ENCODE results near the gene PEAK1.

PEAK1 gene

GRCh38 chr15:77367631-77368030 is 52.3 kb downstream of the PEAK1 start:
- DNase-seq (ENCODE audit: low read depth) = no peak
- no peak overlapping the region for H3K4me3 ChIP-seq (replicated peaks; ENCODE audit: low read depth, low read length)
- no peak for TF ChIP-seq CTCF (IDR thresholded peaks at IDR 0.05; ENCODE audit: low read length, missing control alignments)

GRCh38 chr15:77361456-77361855 is 58.4 kb downstream of the PEAK1 start:
- TF ChIP-seq CTCF (IDR thresholded peaks at IDR 0.05; ENCODE audit: low read length, missing control alignments) = no peak
- no peak for DNase-seq (ENCODE audit: low read depth)
- no peak overlapping the region for H3K4me3 ChIP-seq (replicated peaks; ENCODE audit: low read depth, low read length)

GRCh38 chr15:77358545-77359240 is 61.2 kb downstream of the PEAK1 start:
- peak; percentile 35 for DNase-seq (ENCODE audit: low read depth)
- H3K4me3 ChIP-seq (replicated peaks; ENCODE audit: low read depth, low read length) = no peak overlapping the region
- TF ChIP-seq CTCF (IDR thresholded peaks at IDR 0.05; ENCODE audit: low read length, missing control alignments) = no peak

- TF ChIP-seq CTCF (IDR thresholded peaks at IDR 0.05; ENCODE audit: low read length, missing control alignments) = no peak
- H3K4me3 ChIP-seq (replicated peaks; ENCODE audit: low read depth, low read length) = no peak overlapping the region
- DNase-seq (ENCODE audit: low read depth) = no peak
Measured at GRCh38 chr15:77356305-77356704, 63.6 kb downstream of the PEAK1 start.

GRCh38 chr15:77355321-77355720 is 64.6 kb downstream of the PEAK1 start:
- DNase-seq (ENCODE audit: low read depth) = no peak
- TF ChIP-seq CTCF (IDR thresholded peaks at IDR 0.05; ENCODE audit: low read length, missing control alignments) = no peak
- H3K4me3 ChIP-seq (replicated peaks; ENCODE audit: low read depth, low read length) = no peak overlapping the region

- no peak for DNase-seq (ENCODE audit: low read depth)
- no peak for TF ChIP-seq CTCF (IDR thresholded peaks at IDR 0.05; ENCODE audit: low read length, missing control alignments)
- no peak overlapping the region for H3K4me3 ChIP-seq (replicated peaks; ENCODE audit: low read depth, low read length)
Measured at GRCh38 chr15:77354063-77354462, 65.8 kb downstream of the PEAK1 start.

- TF ChIP-seq CTCF (IDR thresholded peaks at IDR 0.05; ENCODE audit: low read length, missing control alignments) = no peak
- H3K4me3 ChIP-seq (replicated peaks; ENCODE audit: low read depth, low read length) = no peak overlapping the region
- DNase-seq (ENCODE audit: low read depth) = no peak
Measured at GRCh38 chr15:77352887-77353286, 67.0 kb downstream of the PEAK1 start.
